BJ (cell line): ENCODE results near the gene PPIL6. TPM values are rescaled to one million over a fixed set of nuclear protein-coding genes. Genes with fewer than 3 reads are reported as not detected.

ENCODE experiments used
- CTCF ChIA-PET: fragments of 350-600 bp; formaldehyde crosslinking; extraction: SDS; loops from one replicate; lab custom pipeline; 2021; ENCODE audit warnings: antibody characterized with exemption, inconsistent platforms; lab: Yijun Ruan, JAX
- POLR2A ChIA-PET: fragments of 300-600 bp; sonication (Branson Sonifier 250); formaldehyde crosslinking; extraction: SDS; loops from one replicate; lab custom pipeline; 2021; ENCODE audit warnings: antibody characterized with exemption; lab: Charles Lee
- DNase-seq: peaks from one replicate; pipeline ENCODE4 v3.0.0-alpha.2; 2011; ENCODE audit warnings: low read depth
- H3K27me3 ChIP-seq: 2 replicates; pipeline ENCODE4 v1.6.0; 2011; ENCODE audit warnings: low read length; ENCODE audit not compliant: control insufficient read depth, insufficient read depth
- H3K36me3 ChIP-seq: 2 replicates; pipeline ENCODE4 v1.5.1; 2011; ENCODE audit warnings: low read length; ENCODE audit not compliant: control insufficient read depth, insufficient read depth
- H3K4me3 ChIP-seq: 2 replicates; pipeline ENCODE4 v1.5.1; 2011; ENCODE audit warnings: low read depth, mild to moderate bottlenecking, control low read depth, low read length
- polyA plus RNA-seq: library from polyadenylated mRNA; depleted of rRNA; stranded (reverse); fragments of >200 nt; gene quantifications from 2 replicates; pipeline ENCODE4 v1.2.3, GENCODE V29; 2011
- TF ChIP-seq, protein P1 (sequence below): IDR thresholded peaks from 2 replicates; pipeline ENCODE4 v1.5.1; 2011; ENCODE audit warnings: low read depth, mild to moderate bottlenecking, control low read depth, inconsistent platforms, low read length, moderate library complexity; ENCODE audit not compliant: insufficient read depth

Gene PPIL6
- polyA plus RNA-seq, 1 experiment = 0.48 TPM

DNA sequence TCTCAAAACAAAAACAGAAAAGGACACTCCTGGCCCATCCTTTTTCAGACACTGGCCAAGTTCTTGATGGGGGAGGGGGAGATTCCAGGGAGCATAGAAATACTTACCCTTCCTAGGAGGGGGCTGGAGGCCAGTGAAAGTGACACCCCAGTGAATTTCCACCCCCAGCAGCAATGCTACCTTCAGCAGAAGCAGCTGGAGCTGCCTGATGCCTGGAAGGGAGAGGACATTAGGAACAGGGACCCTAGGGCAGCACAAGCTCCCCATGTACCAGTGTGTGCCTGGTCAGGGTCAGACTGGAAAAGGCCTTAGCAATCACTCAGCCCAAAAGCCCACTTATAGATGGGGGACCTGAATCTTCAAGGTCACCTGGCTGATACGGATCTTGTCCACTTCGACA is 12.7 kb upstream of the PPIL6 start:
- CTCF ChIA-PET = interaction anchor here (0.6 to 1.5 kb wide), 4 partner anchors 8 to 124 kb away, joined by 3 to 7 read pairs (median 4); partner anchors contain the start of genes PPIL6 and SMPD2
- TF ChIP-seq, protein P1, sequence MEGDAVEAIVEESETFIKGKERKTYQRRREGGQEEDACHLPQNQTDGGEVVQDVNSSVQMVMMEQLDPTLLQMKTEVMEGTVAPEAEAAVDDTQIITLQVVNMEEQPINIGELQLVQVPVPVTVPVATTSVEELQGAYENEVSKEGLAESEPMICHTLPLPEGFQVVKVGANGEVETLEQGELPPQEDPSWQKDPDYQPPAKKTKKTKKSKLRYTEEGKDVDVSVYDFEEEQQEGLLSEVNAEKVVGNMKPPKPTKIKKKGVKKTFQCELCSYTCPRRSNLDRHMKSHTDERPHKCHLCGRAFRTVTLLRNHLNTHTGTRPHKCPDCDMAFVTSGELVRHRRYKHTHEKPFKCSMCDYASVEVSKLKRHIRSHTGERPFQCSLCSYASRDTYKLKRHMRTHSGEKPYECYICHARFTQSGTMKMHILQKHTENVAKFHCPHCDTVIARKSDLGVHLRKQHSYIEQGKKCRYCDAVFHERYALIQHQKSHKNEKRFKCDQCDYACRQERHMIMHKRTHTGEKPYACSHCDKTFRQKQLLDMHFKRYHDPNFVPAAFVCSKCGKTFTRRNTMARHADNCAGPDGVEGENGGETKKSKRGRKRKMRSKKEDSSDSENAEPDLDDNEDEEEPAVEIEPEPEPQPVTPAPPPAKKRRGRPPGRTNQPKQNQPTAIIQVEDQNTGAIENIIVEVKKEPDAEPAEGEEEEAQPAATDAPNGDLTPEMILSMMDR = no peak
- DNase-seq = no peak

DNA sequence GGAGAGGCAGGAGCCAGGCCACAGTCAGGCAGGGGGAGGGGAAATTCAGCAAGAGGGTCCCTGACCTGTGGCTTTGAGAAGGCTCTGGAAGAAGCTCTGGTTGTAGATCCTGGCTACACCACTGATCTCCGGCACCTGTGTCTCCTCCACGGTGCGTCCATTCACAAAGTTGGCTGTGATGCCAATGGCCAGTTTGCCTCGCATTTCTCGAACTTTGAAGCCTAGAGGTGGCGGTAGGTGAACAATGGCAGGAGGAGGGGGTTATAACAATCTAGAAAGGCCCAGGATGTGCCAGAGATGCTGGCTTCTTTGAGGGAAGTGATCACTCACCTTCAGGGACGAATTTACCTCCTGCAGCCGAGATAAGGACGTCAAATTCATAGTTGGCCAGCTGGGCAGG is 11.8 kb upstream of the PPIL6 start:
- POLR2A ChIA-PET = no interaction called here
- TF ChIP-seq, protein P1 = no peak
- peaks cover 26% of the 10 kb centered on the region for H3K36me3 ChIP-seq
- no peak for DNase-seq
- CTCF ChIA-PET = interaction anchor here (0.6 kb wide), 1 partner anchor 586 kb away, joined by 3 read pairs; no protein-coding TSS in a partner anchor
- H3K4me3 ChIP-seq = no peak overlapping the region
- no peaks in the 10 kb centered on the region for H3K27me3 ChIP-seq

More for the DNA sequence above, 12.7 kb upstream of the PPIL6 start:
- peaks cover 24% of the 10 kb centered on the region for H3K36me3 ChIP-seq
- POLR2A ChIA-PET = no interaction called here
- H3K27me3 ChIP-seq = no peaks in the 10 kb centered on the region
- H3K4me3 ChIP-seq = no peak overlapping the region

DNA sequence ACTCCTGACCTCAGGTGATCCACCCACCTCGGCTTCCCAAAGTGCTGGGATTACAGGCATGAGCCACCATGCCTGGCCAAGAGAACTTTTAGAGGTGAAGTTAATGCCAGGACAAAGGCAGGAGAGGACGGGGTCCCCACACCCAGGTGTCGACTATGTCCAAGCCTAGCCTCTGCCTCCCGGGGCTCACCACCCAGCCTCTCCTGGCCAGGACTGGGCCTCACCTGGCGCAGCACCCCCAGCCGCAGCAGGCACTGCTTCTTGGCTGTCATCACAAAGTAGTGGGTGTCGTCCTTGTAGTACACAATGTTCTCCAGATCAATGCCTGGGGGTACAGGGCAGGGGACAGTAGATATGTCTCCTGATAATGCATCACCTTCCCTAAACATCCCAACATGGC is 10.9 kb upstream of the PPIL6 start:
- peaks cover 26% of the 10 kb centered on the region for H3K36me3 ChIP-seq
- ChIA-PET POLR2A (no interaction called here), CTCF (interaction anchor here (0.6 kb wide), 1 partner anchor 587 kb away, joined by 3 read pairs; no protein-coding TSS in a partner anchor)
- no peaks in the 10 kb centered on the region for H3K27me3 ChIP-seq
- no peak for DNase-seq
- no peak overlapping the region for H3K4me3 ChIP-seq
- TF ChIP-seq, protein P1 = no peak

DNA sequence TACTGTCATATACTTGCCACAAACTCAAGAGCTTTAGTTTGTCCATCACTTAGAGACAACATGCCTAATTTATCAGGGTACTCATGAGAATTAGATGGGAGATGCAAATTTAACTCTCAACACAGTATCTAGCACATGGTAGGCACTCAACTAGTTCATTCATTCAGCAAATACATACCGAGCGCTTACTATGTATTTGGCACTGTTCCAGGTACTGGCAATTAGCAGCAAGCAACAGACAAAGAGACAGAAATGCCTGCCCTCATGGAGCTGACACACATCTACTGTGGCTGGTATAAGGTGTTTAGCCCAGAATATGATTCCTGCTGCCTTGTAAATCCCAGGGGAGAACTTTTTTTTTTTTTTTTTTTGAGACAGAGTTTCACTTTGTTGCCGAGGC is 10.4 kb upstream of the PPIL6 start:
- ChIA-PET POLR2A (no interaction called here), CTCF (no interaction called here)
- no peaks in the 10 kb centered on the region for H3K27me3 ChIP-seq
- H3K36me3 ChIP-seq = peaks cover 28% of the 10 kb centered on the region
- TF ChIP-seq, protein P1 = no peak
- DNase-seq = no peak
- H3K4me3 ChIP-seq = no peak overlapping the region

DNA sequence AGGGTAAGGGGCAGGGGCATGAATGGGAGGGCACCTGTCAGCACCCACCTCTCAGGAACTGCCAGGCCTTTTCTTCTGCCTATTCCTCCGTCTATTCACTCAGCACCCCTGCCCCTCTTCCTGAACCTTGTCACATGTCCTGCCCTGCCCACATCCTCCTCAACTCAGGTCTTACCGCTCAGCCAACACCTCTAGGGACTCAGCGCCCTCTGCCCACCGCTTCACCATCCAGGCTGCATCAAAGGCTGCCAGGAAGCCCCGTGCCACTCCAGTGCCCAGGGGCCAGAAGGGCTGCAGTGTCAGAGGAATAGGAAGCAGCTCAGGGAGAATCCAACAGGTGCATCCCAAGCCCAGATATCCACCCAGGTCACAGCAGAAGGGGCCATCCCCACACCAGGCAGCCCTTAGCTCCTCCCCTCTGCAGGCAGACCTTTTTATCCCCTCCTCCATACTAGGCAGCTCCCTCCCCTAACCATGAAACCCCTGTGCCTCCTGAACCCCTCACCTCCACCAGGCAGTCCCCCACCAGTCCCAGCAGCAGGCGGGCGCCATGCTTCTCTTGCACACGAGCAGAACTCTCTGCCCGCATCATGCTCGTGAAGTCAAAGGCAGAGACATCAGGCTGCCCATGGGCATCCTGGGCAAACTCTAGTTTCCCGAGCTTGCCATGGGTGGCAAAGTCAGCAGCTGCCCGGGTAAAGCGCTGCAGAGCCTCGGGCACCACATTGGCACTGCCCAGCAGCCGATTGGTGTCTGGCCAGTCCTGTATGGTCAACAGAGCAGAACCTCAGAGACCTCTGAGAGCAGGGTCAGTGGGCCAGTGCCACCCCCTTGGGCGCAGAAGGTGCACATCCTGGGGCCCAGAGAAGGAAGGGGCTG is 9.6 kb upstream of the PPIL6 start:
- TF ChIP-seq, protein P1 = no peak
- Histone ChIP-seq H3K4me3 (no peak overlapping the region), H3K27me3 (no peaks in the 10 kb centered on the region), H3K36me3 (peaks cover 35% of the 10 kb centered on the region)
- DNase-seq = no peak
- ChIA-PET CTCF (no interaction called here), POLR2A (no interaction called here)
